ENCODE measurements around the gene IGSF21.
"Not testable (repeated sequence)": the region's sequence is repeated elsewhere in the genome, so short reads cannot be mapped to it uniquely, and the experiment has no call there.

IGSF21 gene

GRCh38 chr1:18410407-18410806 is 302.8 kb downstream of the IGSF21 start:
- DNase-seq: no peak

- no peak for DNase-seq
These were observed 303.7 kb downstream of the IGSF21 start for GRCh38 chr1:18411321-18411720.

- DNase-seq: no peak
These were observed 304.4 kb downstream of the IGSF21 start for GRCh38 chr1:18411820-18412641.

- DNase-seq: no peak
These were observed 305.3 kb downstream of the IGSF21 start for GRCh38 chr1:18412882-18413353.

GRCh38 chr1:18413541-18414305 is 306.1 kb downstream of the IGSF21 start:
- DNase-seq: no peak

- DNase-seq: no peak
These were observed 306.7 kb downstream of the IGSF21 start for GRCh38 chr1:18414321-18414720.

- no peak for DNase-seq
These were observed 307.4 kb downstream of the IGSF21 start for GRCh38 chr1:18414872-18415447.

GRCh38 chr1:18415448-18416027 is 307.9 kb downstream of the IGSF21 start:
- no peak for DNase-seq

- DNase-seq: not testable (repeated sequence)
These were observed 308.5 kb downstream of the IGSF21 start for GRCh38 chr1:18416126-18416525.

- no peak for DNase-seq
These were observed 310.0 kb downstream of the IGSF21 start for GRCh38 chr1:18417316-18418269.

- no peak for DNase-seq
These were observed 311.7 kb downstream of the IGSF21 start for GRCh38 chr1:18419113-18419844.

- no peak for DNase-seq
These were observed 312.2 kb downstream of the IGSF21 start for GRCh38 chr1:18419845-18420184.

GRCh38 chr1:18422076-18422777 is 314.6 kb downstream of the IGSF21 start:
- DNase-seq: no peak

- no peak for DNase-seq
These were observed 315.4 kb downstream of the IGSF21 start for GRCh38 chr1:18422954-18423353.

- DNase-seq: no peak
These were observed 319.0 kb downstream of the IGSF21 start for GRCh38 chr1:18426580-18426979.

All from T-helper 2 cell (primary cell).